EL (cell line): ENCODE data around the gene HCN1.
"Not testable (repeated sequence)": the region's sequence is repeated elsewhere in the genome, so short reads cannot be mapped to it uniquely, and the experiment has no call there.

Experiments
- DNase-seq: peaks from one replicate; pipeline ENCODE4 v3.0.0-alpha.2; 2016

Gene HCN1

DNA sequence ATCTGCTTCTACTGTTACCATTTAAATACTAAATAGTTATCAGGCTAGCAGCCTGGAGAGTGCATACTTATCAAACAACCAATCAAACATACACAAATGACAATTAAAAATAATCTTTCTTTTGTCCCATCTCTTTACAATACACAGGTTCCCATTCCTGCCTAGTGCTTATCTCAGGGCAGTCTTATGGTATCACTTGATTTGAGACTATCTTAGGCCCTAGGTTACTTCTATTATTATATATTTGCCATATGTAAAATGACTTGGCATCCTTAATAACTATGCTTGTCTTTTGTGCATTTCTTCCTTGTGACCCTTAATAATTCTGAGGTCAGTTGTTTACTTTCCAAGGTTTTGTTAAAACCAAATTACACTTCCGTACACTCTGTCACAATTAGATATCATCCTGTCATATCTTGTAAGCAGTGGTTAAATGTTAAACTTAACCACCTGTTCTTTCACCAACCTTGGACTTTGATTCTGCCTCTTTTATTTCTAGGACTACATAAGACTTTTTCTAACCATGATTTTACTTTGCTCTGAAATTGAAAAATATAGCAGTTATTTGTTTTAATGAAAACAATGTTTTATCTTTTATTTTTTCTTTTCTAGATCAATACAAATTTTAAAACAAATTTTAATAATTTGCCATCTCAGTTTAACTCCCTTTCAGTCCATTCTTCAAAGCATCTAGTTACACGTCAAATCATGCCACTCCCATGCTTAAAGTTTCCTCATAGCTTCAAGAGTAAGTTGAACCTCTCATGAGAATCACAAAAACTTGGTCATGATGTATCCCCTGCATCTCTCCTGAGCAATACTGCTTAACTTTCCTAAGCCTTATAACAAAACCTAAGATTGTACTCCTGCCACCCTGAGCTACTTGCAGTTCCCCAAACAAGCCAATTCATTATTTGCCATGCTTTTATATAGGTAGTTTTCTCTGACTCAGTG, 281.3 kb downstream of the HCN1 start:
- DNase-seq, result no peak

DNA sequence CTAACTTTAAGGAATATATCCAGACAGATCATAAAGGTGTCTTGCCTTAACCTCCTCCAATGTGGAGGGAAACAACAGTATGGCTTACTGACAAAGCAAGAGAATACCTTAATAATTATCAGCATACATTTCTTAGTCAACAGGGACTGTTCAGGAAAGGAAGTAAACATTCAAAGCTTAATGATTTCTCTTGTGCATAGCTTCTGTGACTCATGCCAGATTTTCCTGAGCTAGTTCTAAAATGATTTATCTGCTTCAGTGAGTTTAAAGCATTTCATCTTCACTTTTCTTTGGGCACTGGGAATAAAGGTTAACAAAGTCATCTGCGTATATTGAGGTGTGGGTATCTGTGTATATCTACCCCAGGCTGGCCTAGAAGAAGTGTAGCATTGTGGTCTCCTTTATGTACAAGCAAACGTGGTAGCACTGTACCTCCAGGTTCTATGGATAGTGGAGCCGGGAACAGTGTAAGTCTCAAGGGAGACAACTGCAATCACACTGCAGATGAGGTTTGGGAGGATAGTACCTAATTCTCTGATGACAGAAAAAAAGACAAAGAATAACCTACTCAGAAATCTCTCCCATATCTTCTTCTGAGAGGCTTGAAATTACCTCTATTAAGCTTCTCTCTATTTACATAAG, 284.1 kb downstream of the HCN1 start:
- DNase-seq, result no peak

DNA sequence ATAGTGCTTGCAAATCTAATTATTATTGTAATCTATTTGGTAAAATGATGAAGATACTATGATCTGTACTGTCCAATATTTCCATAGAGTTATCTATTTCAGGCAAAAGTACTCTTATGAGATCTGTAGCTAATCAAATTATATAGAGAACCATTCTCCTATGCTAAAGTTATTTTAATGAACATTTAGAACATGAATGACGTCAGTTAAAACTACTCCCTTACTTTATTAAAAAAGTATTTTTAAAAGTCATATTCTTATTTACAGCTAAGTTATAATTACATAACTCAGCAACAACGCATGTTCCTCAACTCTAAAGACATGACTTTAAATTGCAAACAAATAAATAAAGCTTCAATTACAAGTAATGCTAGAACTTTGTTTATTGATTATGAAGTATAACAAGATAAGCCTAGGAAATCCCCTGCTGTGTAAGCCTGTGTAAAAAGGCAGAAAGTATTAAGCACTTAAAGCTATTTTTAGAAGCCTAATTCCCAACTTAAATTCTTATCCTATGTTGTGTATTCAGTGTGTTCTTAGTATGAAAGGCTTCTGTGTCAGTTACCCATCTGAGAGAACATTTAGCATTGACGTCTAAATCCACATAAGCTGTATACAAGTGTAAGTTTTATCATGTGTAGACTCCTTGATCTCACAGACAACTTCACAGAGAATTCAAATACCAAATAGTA, 285.7 kb downstream of the HCN1 start:
- no peak for DNase-seq

DNA sequence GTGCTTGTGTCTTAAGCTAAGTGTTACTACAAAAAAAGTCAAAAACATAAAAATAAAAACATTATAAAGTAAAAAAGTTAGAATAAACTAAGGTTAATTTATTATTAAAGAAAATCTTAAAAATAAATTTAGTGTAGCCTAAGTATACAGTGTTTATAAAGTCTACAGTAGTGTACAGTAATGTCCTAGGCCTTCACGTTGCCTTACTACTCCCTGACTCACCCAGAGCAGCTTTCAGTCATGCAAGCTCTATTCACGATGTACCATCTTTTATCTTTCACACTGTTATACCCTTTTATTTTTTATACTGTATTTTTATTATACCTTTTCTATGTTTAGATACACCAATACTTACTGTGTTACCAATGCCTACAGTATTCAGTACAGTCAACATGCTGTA, 288.1 kb downstream of the HCN1 start:
- DNase-seq, result no peak

DNA sequence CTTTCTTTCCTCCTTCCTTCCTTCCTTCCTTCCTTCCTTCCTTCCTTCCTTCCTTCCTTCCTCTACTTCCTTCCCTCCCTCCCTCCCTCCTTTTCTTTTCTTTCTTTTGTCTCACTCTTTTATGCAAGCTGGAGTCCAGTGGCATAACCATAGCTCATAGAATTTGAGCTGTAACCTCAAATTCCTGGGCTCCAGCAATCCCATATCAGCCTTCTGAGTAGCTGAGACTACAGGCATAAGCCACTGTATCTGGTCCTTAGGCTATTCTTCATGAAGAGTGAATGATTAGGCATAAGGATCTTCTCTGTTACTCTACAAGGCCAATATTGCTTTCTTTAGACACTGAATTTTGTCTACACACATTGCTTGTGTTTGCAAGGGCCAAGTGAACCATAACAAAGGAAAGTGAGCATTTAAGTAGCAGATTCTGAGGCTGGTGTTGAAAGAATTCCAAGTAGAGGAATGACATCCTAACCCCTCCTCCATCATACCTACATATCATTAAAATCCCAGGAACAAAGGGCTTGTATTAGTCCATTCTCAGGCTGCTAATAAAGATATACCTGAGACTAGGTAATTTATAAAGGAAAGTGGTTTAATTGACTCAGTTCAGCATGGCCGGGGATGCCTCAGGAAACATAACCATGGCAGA, 293.2 kb downstream of the HCN1 start:
- DNase-seq, result no peak

DNA sequence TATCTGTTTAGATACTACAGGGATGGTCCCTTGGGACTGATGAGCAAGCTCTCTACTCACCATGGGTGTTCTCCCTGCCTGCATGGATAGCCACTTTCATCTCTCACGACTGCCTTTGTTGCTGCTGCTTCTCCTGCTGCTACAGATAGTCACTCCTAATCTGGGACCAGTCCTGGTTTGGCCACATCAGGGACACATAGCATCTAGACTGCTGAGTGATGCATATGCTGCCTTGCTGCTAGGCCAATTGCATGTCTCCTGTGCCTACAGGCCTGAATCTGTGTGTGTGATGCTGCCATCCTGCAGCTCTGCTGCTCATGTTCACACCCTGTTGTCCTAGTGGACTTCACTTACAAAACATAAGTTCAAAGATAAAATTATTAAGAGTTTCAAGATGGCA, 297.1 kb downstream of the HCN1 start:
- no peak for DNase-seq

DNA sequence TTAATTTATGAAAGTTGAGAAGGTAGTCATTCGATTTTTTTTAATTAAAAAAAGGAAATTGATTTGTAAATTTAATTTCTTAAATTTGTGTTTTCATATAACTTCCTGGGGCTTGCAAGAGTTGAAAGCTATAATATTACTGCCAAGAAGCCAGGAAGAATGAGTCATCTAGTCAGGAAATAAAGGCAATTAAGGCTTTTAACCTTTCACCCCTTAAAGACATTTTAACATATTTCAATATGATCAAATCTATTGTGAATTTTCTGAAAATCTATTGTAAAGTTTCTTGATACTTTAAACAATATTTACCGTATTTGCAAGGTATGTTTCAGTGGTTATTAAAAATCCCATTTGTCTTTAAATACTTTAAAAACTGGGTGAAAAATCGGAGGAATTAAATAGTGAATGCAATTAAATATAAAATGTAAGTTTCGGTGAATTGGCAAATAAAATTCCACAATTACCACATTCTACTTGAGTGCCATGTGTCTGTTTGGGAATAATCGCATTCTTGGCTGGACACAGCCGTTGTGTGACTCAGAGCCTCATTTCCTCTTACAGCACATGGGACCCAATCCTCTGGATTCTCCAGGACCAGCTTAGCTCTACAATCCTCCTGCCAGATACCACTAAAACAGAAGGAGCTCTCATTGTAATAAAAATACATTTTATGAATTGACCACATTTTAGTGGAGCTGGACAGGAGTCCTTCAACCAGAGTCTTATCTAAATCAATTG, 310.7 kb downstream of the HCN1 start:
- no peak for DNase-seq

DNA sequence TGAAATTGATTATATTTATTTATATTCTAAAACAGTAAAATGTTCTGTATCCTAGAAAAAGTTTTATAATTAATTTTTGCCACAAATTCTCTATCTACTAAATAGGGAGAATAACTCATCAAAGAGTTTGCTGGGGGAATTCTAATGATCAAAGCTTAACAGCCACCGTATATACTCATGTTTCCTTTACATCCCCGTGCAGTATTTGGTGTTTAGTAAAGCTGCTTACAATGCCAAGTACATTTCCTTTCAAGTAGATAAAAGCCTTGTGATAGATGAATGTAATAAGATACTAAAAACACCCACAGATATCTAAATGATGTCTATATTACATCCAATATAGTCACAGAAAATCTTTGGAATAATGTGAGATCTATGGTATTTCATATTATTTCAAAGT, 312.2 kb downstream of the HCN1 start:
- DNase-seq, result no peak

DNA sequence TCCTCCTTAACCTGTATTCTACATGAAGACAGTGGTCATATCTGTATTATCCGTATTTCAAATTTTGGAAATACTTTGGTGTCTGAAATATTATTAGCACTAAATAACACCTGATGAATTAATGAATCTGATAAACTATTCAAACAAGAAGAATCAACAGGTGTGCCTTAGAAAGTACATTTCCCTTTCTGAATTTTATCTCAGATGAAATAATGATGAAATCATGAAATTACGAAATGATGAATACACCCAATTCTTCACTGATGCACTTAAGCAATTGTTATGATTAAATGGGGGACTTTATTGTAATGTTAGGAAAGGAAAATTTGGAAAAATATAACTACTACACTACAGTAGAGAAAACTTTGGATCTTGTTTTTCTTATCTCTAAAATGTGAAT, 313.6 kb downstream of the HCN1 start:
- DNase-seq, result no peak

DNA sequence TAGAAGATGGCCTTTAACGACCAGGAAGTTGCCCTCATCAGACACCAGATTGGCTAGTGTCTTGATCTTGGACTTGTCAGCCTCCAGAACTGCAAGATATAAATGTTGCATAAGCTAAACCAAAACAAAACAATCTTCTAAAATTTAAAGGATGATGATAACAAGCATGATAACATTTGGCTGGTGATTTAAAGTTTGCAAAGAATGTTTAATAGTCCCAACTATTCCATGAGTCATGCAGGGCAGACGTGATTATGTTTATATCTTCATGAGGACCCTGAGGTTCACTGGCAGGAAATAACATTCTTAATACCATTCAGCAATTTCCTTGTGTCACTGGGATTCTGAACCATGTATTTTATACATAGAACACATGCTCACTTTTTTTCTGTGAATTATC, 319.8 kb downstream of the HCN1 start:
- DNase-seq, result no peak

DNA sequence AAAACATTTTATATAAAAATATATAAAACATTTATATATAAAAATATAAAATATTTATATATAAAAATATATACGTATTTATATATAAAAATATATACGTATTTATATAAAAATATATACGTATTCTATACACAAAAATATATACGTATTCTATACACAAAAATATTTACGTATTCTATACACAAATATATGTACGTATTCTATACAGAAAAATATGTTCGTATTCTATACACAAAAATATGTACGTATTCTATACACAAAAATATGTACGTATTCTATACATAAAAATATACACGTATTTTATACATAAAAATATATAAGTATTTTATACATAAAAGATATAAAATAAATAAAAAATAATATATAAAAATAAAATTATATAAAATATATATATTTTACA, 323.6 kb downstream of the HCN1 start:
- no peak for DNase-seq

DNA sequence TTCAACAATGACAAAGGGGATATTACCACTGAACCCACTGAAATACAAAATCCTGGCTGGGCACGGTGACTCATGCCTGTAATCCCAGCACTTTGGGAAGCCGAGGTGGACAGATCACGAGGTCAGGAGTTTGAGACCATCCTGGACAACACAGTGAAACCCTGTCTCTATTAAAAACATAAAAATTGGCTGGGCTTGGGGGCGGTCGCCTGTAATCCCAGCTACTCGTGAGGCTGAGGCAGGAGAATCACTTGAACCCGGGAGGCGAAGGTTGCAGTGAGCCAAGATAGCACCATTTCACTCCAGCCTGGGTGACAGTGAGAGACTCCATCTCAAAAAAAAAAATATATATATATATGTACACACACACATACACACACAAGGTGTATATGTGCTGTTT, 324.8 kb downstream of the HCN1 start:
- not testable (repeated sequence) for DNase-seq

DNA sequence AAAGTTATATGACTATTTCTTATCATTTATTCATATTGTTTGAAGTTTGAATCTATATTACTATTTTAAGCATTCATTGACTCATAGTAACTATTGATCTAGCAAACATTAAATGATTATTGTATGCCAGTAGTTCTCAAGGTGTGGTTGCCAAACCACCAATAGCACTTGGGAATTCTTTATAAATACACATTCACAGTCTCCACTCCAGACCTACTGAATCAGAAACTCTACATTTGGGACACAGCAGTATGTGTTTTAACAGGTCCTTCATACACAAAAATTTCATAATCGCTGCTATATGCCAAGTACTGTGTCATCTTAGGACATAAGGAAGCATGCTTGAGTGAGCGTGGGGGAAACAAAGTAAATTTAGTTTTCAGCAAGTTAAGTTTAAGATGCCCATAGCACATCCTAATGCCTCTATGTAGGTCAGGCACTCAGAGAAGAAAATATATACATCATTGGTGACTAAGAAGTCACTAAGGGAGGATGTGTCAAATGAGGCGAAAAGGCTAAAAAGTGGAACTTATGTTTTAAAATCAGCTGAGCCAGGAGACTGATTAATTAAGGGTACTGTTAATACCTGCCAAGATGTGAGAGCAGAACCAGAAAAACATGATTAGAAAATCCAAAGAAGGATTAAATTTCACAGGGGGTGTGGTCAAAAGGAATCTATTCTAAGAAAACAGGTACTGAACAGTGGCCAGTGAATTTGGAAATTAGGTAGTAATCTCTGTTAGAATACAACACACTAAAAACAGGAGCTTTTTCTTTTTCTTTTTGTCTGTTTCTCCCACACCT, 340.8 kb downstream of the HCN1 start:
- DNase-seq, result no peak

DNA sequence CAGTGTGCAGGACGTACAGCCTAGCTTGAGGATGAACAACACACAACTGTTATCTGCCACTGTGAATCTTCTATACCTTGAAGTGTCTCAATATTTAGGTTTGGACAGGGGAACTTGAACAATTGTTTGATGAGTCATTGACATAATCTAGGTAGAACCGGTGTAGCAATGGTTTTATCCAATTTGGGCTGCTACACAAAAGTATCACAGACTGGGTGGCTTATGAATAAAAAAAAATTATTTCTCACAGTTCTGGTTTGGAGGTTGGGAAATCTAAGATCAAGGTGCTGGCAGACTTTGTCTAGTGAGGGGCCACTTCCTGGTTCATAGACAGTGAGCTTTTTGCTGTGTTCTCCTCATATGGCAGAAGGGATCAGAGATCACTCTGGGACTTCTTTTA, 359.7 kb downstream of the HCN1 start:
- no peak for DNase-seq

DNA sequence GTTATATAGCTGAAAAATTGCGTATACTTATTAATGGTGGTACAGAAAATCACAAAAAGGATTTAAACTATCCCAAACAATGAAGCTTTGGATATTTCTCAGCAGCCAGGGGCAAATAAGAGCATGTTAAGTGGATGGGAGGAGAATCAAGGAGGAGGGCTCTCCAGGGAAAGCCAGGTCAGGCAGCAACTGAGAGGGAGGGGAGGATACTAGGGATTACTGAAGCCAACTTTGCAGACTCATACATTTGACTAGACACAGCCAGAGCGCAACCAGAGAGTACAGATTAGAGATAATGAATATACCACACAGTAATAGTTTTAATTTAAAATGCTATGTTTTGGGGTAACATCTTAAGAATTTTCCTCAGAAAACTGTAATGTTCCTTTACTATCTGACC, 360.2 kb downstream of the HCN1 start:
- no peak for DNase-seq

DNA sequence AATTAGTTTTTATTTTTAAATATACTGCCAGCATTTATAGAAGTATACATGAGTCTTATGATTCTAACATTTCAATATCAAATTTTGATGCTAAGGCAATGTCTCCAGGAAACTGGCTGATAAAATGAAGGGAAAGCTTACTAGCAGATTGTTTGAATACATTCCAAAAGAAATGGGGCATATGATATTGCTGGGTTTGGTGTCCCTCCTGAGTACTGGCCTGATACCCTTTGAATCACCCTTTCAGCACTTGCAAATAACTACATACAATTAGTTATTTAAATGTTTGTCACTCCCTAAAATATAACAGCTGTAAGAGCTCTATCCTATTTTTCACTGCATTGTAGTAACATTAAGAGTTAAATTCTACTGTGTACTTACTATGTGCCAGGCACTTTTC, 360.8 kb downstream of the HCN1 start:
- DNase-seq, result no peak

DNA sequence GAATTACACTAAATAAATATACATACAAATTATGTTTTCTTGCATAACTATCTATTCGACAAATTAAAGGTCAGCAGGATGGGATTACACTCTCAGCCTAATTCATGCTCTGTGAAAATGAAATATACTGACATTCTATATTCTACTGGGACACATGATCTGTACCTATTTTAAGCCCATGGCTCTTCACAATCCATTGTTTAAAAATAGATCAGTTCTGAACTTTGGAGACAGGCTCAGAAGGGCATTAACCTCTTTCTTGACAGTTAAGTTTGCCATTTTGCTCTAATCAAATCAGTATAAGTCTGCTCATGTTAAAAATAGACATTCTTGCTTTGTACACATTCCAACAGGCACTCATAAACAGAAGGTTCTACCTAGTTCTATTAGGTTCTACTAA, 361.2 kb downstream of the HCN1 start:
- no peak for DNase-seq

DNA sequence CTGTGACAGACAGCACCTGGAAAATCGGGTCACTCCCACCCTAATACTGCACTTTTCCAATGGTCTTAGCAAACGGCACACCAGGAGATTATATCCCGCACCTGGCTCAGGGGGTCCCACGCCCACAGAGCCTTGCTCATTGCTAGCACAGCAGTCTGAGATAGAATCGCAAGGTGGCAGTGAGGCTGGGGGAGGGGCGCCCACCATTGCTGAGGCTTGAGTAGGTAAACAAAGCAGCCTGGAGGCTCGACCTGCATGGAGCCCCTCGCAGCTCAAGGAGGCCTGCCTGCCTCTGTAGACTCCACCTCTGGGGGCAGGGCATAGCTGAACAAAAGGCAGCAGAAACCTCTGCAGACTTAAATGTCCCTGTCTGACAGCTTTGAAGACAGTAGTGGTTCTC, 383.6 kb downstream of the HCN1 start:
- not testable (repeated sequence) for DNase-seq

DNA sequence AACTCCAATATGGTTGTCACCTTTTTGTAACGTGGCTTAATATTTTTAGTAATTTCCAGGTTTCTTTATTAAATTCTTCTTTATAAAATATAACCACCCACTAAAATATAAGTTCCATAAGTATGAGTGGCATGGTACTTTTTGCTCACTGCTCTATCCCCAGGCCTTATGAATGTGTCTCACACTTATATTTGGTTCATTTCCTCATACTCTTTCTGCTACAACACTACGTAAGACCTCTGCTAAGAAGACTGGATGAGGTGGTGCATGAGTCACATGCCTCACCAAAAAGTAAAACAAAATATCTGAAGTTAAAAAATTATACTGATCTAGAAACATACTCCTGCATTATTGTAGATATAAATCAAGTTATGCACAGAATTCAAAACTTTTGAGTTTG, 400.9 kb downstream of the HCN1 start:
- no peak for DNase-seq

DNA sequence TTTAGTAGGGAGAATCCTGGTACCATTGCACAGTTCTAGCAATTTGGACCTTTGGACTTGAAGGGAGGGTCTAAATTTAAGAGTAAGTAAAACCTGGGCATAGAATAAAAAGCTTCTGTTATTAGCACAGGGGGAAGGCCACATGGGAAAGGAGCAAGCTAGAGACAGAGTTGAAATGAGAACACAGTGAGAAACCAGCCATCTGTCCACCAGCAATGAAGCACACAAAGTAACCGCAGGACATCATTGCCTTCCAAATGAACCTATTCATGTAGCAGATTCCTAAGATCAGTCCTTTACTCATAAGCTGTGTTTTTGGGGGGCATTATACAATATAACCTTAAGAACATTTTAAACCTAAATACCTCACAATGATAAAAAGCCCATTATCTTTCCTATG, 407.4 kb downstream of the HCN1 start:
- no peak for DNase-seq

DNA sequence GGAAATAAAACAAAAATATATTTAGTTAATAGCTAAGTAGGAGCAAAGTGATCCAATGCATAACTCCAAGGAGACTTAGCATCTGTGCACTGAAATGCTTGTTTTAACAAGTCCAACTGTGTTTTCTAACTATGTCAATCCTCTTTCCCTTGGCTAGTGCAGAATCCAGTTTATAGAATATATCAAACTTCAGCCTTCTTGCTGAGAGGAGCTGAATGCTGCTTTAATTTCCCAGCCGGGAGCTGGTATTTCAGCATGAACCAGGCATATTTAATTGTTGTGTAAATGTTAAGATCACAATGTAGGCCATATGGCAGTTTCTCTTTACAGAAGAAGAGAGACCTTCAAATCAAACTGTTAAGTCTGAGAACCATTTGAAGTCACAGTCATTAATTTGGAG, 411.7 kb downstream of the HCN1 start:
- DNase-seq, result no peak

DNA sequence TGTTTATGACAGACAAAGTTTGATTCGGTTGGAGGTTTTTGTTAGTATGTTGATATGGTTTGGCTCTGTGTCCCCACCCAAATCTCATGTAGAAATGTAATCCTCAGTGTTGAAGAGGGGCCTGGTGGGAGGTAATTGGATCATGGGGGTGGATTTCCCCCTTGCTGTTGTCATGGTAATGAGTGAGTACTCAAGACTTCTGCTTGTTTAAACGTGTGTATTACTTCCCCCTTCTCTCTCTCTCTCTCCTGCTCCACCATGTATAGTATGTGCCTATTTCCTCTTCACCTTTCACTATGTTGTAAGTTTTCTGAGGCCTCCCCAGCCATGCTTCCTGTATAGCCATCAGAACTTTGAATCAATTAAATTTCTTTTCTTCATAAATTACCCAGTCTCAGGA, 415.1 kb downstream of the HCN1 start:
- DNase-seq, result no peak
